Endothelial cell of umbilical vein (primary cell): ENCODE data around the gene RRH. TPM values are rescaled to one million over a fixed set of nuclear protein-coding genes. Genes with fewer than 3 reads are reported as not detected.
A peak's percentile ranks its signal among the peaks of the same experiment; 100 is the strongest.

ENCODE experiments used
- BruUV-seq: library from RNA; stranded (reverse); fragments of 400-500 nt; replicated peaks from 2 replicates; lab custom pipeline; 2021; lab: Mats Ljungman, UMichigan
- CTCF ChIA-PET: fragments of 300-600, 350-600 bp; sonication (Branson Sonifier 250); formaldehyde crosslinking; loops from one replicate; lab custom pipeline; 2021; ENCODE audit warnings: antibody characterized with exemption, inconsistent platforms; lab: Charles Lee
- POLR2A ChIA-PET: fragments of 300-600, 350-600 bp; sonication (Branson Sonifier 250); formaldehyde crosslinking; loops from one replicate; lab custom pipeline; 2021; ENCODE audit warnings: antibody characterized with exemption, inconsistent platforms; lab: Charles Lee
- DNase-seq: peaks from one replicate; pipeline ENCODE4 v3.0.0-alpha.2; 2011; ENCODE audit warnings: low read depth, low spot score
- FAIRE-seq: peaks from 2 replicates; lab custom pipeline; 2011; peaks lifted over from hg19 to GRCh38; lab: Jason Lieb, UNC
- H2AFZ ChIP-seq: 2 replicates; pipeline ENCODE4 v1.6.0; 2012; ENCODE audit warnings: low read depth, low read length, control low read depth, inconsistent platforms
- H3K27ac ChIP-seq: 2 replicates; pipeline ENCODE4 v1.5.1; 2011; ENCODE audit warnings: low read depth, mild to moderate bottlenecking, control low read depth, low read length, moderate library complexity; ENCODE audit not compliant: insufficient read depth
- H3K27me3 ChIP-seq, 2 experiments: 2 replicates each; pipeline versions ENCODE4 v1.6.0 to v1.6.1; 2011; ENCODE audit warnings: low read length in 2 of 2, mixed read lengths in 1 of 2; ENCODE audit not compliant: control insufficient read depth in 2 of 2, insufficient read depth in 2 of 2
- H3K36me3 ChIP-seq, 2 experiments: 2 replicates in 1 of 2; 3 replicates in 1 of 2; pipeline ENCODE4 v1.5.1; 2011; ENCODE audit warnings: low read length in 2 of 2, mild to moderate bottlenecking in 1 of 2, moderate library complexity in 1 of 2; ENCODE audit not compliant: control insufficient read depth in 2 of 2, insufficient read depth in 2 of 2; ENCODE audit errors: extremely low read depth in 1 of 2
- H3K4me1 ChIP-seq: 3 replicates; pipeline ENCODE4 v1.5.1; 2011; ENCODE audit warnings: mild to moderate bottlenecking, low read length; ENCODE audit not compliant: control insufficient read depth, insufficient read depth; ENCODE audit errors: extremely low read depth
- H3K4me2 ChIP-seq: 2 replicates; pipeline ENCODE4 v1.6.1; 2011; ENCODE audit warnings: low read length, control low read depth, mixed read lengths; ENCODE audit not compliant: insufficient read depth
- H3K4me3 ChIP-seq, 3 experiments: fragments of 200-600 bp in 1 of 3; sonication (generic), shearing (Covaris generic) in 1 of 3; replicated peaks in 1 of 3; 2 replicates each; pipeline ENCODE4 v1.5.1; 2011 to 2016; ENCODE audit warnings: control low read depth in 3 of 3, low read length in 3 of 3, mild to moderate bottlenecking in 2 of 3, inconsistent platforms in 1 of 3, low read depth in 1 of 3, moderate library complexity in 1 of 3; ENCODE audit not compliant: insufficient read depth in 1 of 3
- H3K79me2 ChIP-seq: 2 replicates; pipeline ENCODE4 v1.6.0; 2012; ENCODE audit warnings: low read length, inconsistent platforms; ENCODE audit not compliant: control insufficient read depth, insufficient read depth
- H3K9ac ChIP-seq: replicated peaks from 2 replicates; pipeline ENCODE3; 2011; ENCODE audit warnings: low read length, control low read depth; ENCODE audit not compliant: insufficient read depth; ENCODE audit errors: extremely low read depth
- H3K9me1 ChIP-seq: replicated peaks from 3 replicates; pipeline ENCODE4 v1.6.0; 2011; ENCODE audit warnings: mild to moderate bottlenecking, low read length; ENCODE audit not compliant: control insufficient read depth, insufficient read depth; ENCODE audit errors: extremely low read depth
- H3K9me3 ChIP-seq: replicated peaks from 2 replicates; pipeline ENCODE4 v1.5.1; 2012; ENCODE audit warnings: low read length, inconsistent platforms; ENCODE audit not compliant: control insufficient read depth, insufficient read depth
- H4K20me1 ChIP-seq: replicated peaks from 2 replicates; pipeline ENCODE3; 2011; ENCODE audit warnings: mild to moderate bottlenecking, low read length; ENCODE audit not compliant: control insufficient read depth, insufficient read depth; ENCODE audit errors: extremely low read depth
- EZH2 ChIP-seq: IDR thresholded peaks from 2 replicates; pipeline ENCODE4 v1.6.1; 2012; ENCODE audit warnings: borderline replicate concordance, low read depth, mild to moderate bottlenecking, moderate library complexity, low read length, inconsistent platforms; ENCODE audit not compliant: severe bottlenecking
- FOS ChIP-seq: IDR thresholded peaks from 2 replicates; pipeline ENCODE4 v1.6.1; 2011; ENCODE audit warnings: mild to moderate bottlenecking, low read length, moderate library complexity, borderline replicate concordance; ENCODE audit not compliant: insufficient read depth
- GATA2 ChIP-seq: IDR thresholded peaks from 2 replicates; pipeline ENCODE4 v1.7.0; 2011; ENCODE audit warnings: low read depth, mild to moderate bottlenecking, moderate library complexity, mixed read lengths, low read length; ENCODE audit not compliant: insufficient read length, insufficient read depth
- JUN ChIP-seq: IDR thresholded peaks from 2 replicates; pipeline ENCODE4 v1.6.1; 2011; ENCODE audit warnings: borderline replicate concordance, low read depth; ENCODE audit not compliant: insufficient read length, insufficient read depth
- MYC ChIP-seq: IDR thresholded peaks from one replicate; pipeline ENCODE4 v1.6.1; 2011; ENCODE audit warnings: mild to moderate bottlenecking, low read depth, low read length
- POLR2A ChIP-seq: IDR thresholded peaks from 2 replicates; pipeline ENCODE4 v1.6.1; 2012; ENCODE audit warnings: low read depth, mild to moderate bottlenecking, control low read depth, low read length
- POLR2AphosphoS5 ChIP-seq: IDR thresholded peaks from 2 replicates; pipeline ENCODE4 v1.6.1; 2012; ENCODE audit warnings: low read depth, mild to moderate bottlenecking, control low read depth, low read length, moderate library complexity; ENCODE audit not compliant: insufficient read depth
- dilution Hi-C: fragments of 300-500 bp; cut with MboI; formaldehyde crosslinking; loops from one replicate; pipeline ENCODE4 v1.15.0; 2019; ENCODE audit warnings: low sequenced_read_pairs; ENCODE audit not compliant: extremely low pct_ligation_motif_present
- intact Hi-C: fragments of 100-400 bp; cut with micrococcal nuclease; formaldehyde crosslinking; loops from one replicate; pipeline ENCODE4 v1.10.0; 2022
- polyA plus RNA-seq, 4 experiments: library from polyadenylated mRNA; depleted of rRNA in 3 of 4; stranded (reverse) in 3 of 4; unstranded in 1 of 4; fragments of >200 nt; gene quantifications; 2 replicates each; pipeline versions ENCODE4 v1.2.1 to v1.2.3, GENCODE V29; 2011 to 2012; ENCODE audit warnings: missing spikeins in 1 of 4
- total RNA-seq: library from RNA; stranded (reverse); gene quantifications from 2 replicates; pipeline ENCODE4 v1.2.3, GENCODE V29; 2021
- TF ChIP-seq, protein P1 (sequence below), 2 donors: IDR thresholded peaks; 1 replicate in 1 of 2; 2 replicates in 1 of 2; pipeline ENCODE4 v1.5.1; 2011; ENCODE audit warnings: low read length in 2 of 2, mild to moderate bottlenecking in 2 of 2, moderate library complexity in 2 of 2, control low read depth in 1 of 2, inconsistent platforms in 1 of 2, low read depth in 1 of 2; ENCODE audit not compliant: insufficient read depth in 1 of 2; ENCODE audit errors: extremely low read depth in 1 of 2
- TF ChIP-seq, protein P2 (sequence below): IDR thresholded peaks from 2 replicates; pipeline ENCODE4 v1.6.1; 2011; ENCODE audit not compliant: insufficient read depth, insufficient read length

RRH gene
- total and polyA plus RNA-seq, 2 donors (not counting 3 experiments of a cell fraction or from before 2014, with no cell fraction given) = 0.11 to 0.31 TPM

DNA sequence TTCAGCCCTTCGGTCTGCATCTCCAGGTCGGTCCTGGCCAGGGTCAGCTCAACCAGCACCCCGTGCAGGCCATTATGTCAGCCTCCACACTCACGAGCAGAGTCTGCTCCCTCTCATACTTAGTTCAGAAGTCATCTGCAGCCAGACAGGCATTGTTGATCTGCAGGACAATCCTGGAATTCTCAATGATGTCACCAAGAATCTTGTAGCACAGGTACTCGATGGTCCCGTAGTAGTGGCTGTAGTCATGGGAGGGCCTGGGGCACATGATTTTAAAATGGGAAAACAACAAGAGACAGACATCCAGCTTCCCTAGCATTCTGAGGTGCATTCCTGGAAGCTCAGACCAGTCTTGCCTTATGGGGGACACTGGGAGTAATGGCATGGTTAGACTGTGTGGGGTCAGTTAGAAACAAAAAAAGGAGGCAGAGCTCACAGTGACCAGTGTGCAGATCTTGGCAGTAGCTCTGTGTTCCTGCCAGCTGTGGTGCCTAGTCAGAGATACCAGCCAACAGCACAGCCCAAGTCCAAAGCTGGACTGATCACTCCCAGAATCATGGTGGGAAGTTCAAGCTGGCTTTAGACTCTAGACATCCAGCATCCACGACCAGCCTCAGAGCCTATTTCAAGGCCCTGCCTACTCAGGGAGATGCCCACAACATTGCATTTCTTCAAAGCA lies 52.0 kb downstream of the RRH start:
- no TSS peak for BruUV-seq
- Histone ChIP-seq H3K36me3 (no peaks in the 10 kb centered on the region), H3K27me3 (no peaks in the 10 kb centered on the region), H3K4me2 (no peak overlapping the region), H3K9me1 (no peaks in the 10 kb centered on the region), H3K4me3 (no peak overlapping the region), H3K9ac (no peak overlapping the region), H2AFZ (no peak overlapping the region), H3K4me1 (no peaks in the 10 kb centered on the region), H3K27ac (no peak overlapping the region), H4K20me1 (no peaks in the 10 kb centered on the region), H3K79me2 (no peaks in the 10 kb centered on the region), H3K9me3 (no peaks in the 10 kb centered on the region)
- no peak for TF ChIP-seq GATA2
- TF ChIP-seq, protein P1, sequence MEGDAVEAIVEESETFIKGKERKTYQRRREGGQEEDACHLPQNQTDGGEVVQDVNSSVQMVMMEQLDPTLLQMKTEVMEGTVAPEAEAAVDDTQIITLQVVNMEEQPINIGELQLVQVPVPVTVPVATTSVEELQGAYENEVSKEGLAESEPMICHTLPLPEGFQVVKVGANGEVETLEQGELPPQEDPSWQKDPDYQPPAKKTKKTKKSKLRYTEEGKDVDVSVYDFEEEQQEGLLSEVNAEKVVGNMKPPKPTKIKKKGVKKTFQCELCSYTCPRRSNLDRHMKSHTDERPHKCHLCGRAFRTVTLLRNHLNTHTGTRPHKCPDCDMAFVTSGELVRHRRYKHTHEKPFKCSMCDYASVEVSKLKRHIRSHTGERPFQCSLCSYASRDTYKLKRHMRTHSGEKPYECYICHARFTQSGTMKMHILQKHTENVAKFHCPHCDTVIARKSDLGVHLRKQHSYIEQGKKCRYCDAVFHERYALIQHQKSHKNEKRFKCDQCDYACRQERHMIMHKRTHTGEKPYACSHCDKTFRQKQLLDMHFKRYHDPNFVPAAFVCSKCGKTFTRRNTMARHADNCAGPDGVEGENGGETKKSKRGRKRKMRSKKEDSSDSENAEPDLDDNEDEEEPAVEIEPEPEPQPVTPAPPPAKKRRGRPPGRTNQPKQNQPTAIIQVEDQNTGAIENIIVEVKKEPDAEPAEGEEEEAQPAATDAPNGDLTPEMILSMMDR (IDR thresholded peaks at IDR 0.05; ENCODE audit: extremely low read depth in 1 of 2, insufficient read depth in 1 of 2, low read depth in 1 of 2, low read length in 2 of 2) = no peak
- no peak for TF ChIP-seq POLR2A
- no peak for TF ChIP-seq FOS
- no peak for DNase-seq
- intact Hi-C loops = no loop called here
- ChIA-PET CTCF (no interaction called here), POLR2A (no interaction called here)
- no peak for FAIRE-seq
- dilution Hi-C loops = no loop called here

DNA sequence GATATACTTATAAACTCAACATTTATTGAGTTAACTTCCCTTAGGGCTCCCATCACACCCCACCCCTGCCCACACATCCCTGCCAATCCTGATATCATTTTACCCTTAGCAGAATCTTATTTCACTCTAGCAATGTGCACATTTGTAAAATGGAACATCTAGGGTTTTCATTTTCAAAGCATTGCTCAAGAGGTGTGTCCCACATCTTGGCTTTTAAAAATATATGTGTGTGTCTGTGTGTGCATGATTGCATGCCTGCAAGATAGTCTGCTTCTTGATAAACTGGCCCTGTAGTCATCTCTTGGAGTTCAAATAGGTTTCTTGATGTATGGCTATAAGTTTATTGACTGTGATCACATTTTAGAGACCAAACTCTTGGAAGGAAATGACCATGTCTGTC lies 58.5 kb downstream of the RRH start:
- dilution Hi-C loops (no loop called here), intact Hi-C loops (no loop called here)
- no peaks in the 10 kb centered on the region for H3K9me1 ChIP-seq
- H3K4me3 ChIP-seq = no peak overlapping the region
- H3K9ac ChIP-seq = no peak overlapping the region
- no peak overlapping the region for H3K27ac ChIP-seq
- no peaks in the 10 kb centered on the region for H3K9me3 ChIP-seq
- FAIRE-seq = peak; percentile 15
- TF ChIP-seq JUN (no peak), POLR2A (no peak), GATA2 (no peak), MYC (no peak), POLR2AphosphoS5 (no peak), FOS (no peak), EZH2 (no peak)
- TF ChIP-seq, protein P1 (IDR thresholded peaks at IDR 0.05; ENCODE audit: extremely low read depth in 1 of 2, insufficient read depth in 1 of 2, low read depth in 1 of 2, low read length in 2 of 2) = no peak
- TF ChIP-seq, protein P2, sequence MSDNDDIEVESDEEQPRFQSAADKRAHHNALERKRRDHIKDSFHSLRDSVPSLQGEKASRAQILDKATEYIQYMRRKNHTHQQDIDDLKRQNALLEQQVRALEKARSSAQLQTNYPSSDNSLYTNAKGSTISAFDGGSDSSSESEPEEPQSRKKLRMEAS = no peak
- no peaks in the 10 kb centered on the region for H3K36me3 ChIP-seq
- no peak overlapping the region for H3K4me2 ChIP-seq
- CTCF ChIA-PET = no interaction called here
- H3K4me1 ChIP-seq = no peaks in the 10 kb centered on the region
- no TSS peak for BruUV-seq
- H4K20me1 ChIP-seq = no peaks in the 10 kb centered on the region
- no peaks in the 10 kb centered on the region for H3K27me3 ChIP-seq
- no peaks in the 10 kb centered on the region for H3K79me2 ChIP-seq
- no peak for DNase-seq
- POLR2A ChIA-PET = no interaction called here
- H2AFZ ChIP-seq = no peak overlapping the region
